IMR-90 (cell line): ENCODE results near the gene DPYSL5. TPM values are rescaled to one million over a fixed set of nuclear protein-coding genes. Genes with fewer than 3 reads are reported as not detected.
A peak's percentile ranks its signal among the peaks of the same experiment; 100 is the strongest.

Experiments
- ATAC-seq: fragments of 200-7000 bp; cut with Tn5 transposase; 2 replicates; pipeline ENCODE4 v1.9.1; 2020; ENCODE audit warnings: low read depth, mild to moderate bottlenecking, moderate library complexity
- BruUV-seq: library from RNA; stranded (reverse); fragments of 400-500 nt; replicated peaks from 2 replicates; lab custom pipeline; 2021; lab: Mats Ljungman, UMichigan
- CTCF ChIA-PET: fragments of 300-600 bp; formaldehyde crosslinking; extraction: SDS; loops from one replicate; lab custom pipeline; 2021; ENCODE audit warnings: antibody characterized with exemption; lab: Yijun Ruan, JAX
- POLR2A ChIA-PET: fragments of 300-600 bp; sonication (Branson Sonifier 250); formaldehyde crosslinking; loops from one replicate; lab custom pipeline; 2022; ENCODE audit warnings: antibody characterized with exemption; ENCODE audit not compliant: unreplicated experiment; lab: Charles Lee
- DNase-seq: peaks from one replicate; pipeline ENCODE4 v3.0.0; 2013
- H2AFZ ChIP-seq: replicated peaks from 2 replicates; pipeline ENCODE3; 2013; ENCODE audit warnings: low read length, mild to moderate bottlenecking; ENCODE audit not compliant: poor library complexity
- H2AK5ac ChIP-seq: 2 replicates; pipeline ENCODE4 v1.6.1; 2013; ENCODE audit warnings: low read depth, low read length, inconsistent platforms
- H2AK9ac ChIP-seq: replicated peaks from 2 replicates; pipeline ENCODE3; 2013; ENCODE audit warnings: mild to moderate bottlenecking, low read depth, low read length, moderate library complexity; ENCODE audit not compliant: poor library complexity
- H2BK120ac ChIP-seq: 2 replicates; pipeline ENCODE4 v1.6.1; 2013; ENCODE audit warnings: low read depth, low read length, inconsistent platforms
- H2BK15ac ChIP-seq: 3 replicates; pipeline ENCODE4 v1.6.1; 2013; ENCODE audit warnings: low read depth, low read length, inconsistent platforms
- H2BK20ac ChIP-seq: 2 replicates; pipeline ENCODE4 v1.6.1; 2013; ENCODE audit warnings: low read depth, mild to moderate bottlenecking, inconsistent platforms, low read length, moderate library complexity
- H2BK5ac ChIP-seq: 2 replicates; pipeline ENCODE4 v1.6.1; 2013; ENCODE audit warnings: mild to moderate bottlenecking, low read depth, low read length, inconsistent platforms; ENCODE audit not compliant: poor library complexity, severe bottlenecking
- H3K14ac ChIP-seq: replicated peaks from 2 replicates; pipeline ENCODE4 v1.6.1; 2013; ENCODE audit warnings: low read depth, low read length, inconsistent platforms
- H3K18ac ChIP-seq: 2 replicates; pipeline ENCODE4 v1.6.1; 2013; ENCODE audit warnings: low read depth, low read length, control low read depth
- H3K23ac ChIP-seq: 2 replicates; pipeline ENCODE4 v1.6.1; 2013; ENCODE audit warnings: low read depth, low read length, inconsistent platforms
- H3K27ac ChIP-seq: 2 replicates; pipeline ENCODE4 v1.5.1; 2013; ENCODE audit warnings: mild to moderate bottlenecking, control low read depth, low read length; ENCODE audit not compliant: insufficient read depth
- H3K27me3 ChIP-seq: 2 replicates; pipeline ENCODE4 v1.6.1; 2013; ENCODE audit warnings: low read length; ENCODE audit not compliant: control insufficient read depth, insufficient read depth
- H3K36me3 ChIP-seq: 2 replicates; pipeline ENCODE4 v1.6.1; 2013; ENCODE audit warnings: low read length, mixed read lengths; ENCODE audit not compliant: control insufficient read depth, insufficient read depth
- H3K4ac ChIP-seq: 2 replicates; pipeline ENCODE4 v1.6.1; 2013; ENCODE audit warnings: low read depth, low read length, inconsistent platforms
- H3K4me1 ChIP-seq: 2 replicates; pipeline ENCODE4 v1.6.1; 2013; ENCODE audit warnings: low read length, mixed read lengths; ENCODE audit not compliant: control insufficient read depth, insufficient read depth
- H3K4me2 ChIP-seq: 2 replicates; pipeline ENCODE4 v1.6.1; 2013; ENCODE audit warnings: low read depth, mild to moderate bottlenecking, control low read depth, low read length, moderate library complexity
- H3K4me3 ChIP-seq: 2 replicates; pipeline ENCODE4 v1.5.1; 2013; ENCODE audit warnings: low read depth, mild to moderate bottlenecking, control low read depth, low read length, moderate library complexity; ENCODE audit not compliant: insufficient read depth
- H3K56ac ChIP-seq: 2 replicates; pipeline ENCODE4 v1.6.1; 2013; ENCODE audit warnings: low read length, inconsistent platforms; ENCODE audit not compliant: insufficient read depth; ENCODE audit errors: extremely low read depth
- H3K79me1 ChIP-seq, 2 experiments: 2 replicates each; pipeline ENCODE4 v1.6.1; 2013; ENCODE audit warnings: low read length in 2 of 2, inconsistent platforms in 1 of 2, low read depth in 1 of 2
- H3K9ac ChIP-seq: 2 replicates; pipeline ENCODE4 v1.6.1; 2013; ENCODE audit warnings: low read depth, low read length, control low read depth
- H3K9me1 ChIP-seq: 2 replicates; pipeline ENCODE4 v1.6.1; 2013; ENCODE audit warnings: low read length, inconsistent platforms; ENCODE audit not compliant: insufficient read depth
- H3K9me3 ChIP-seq: 2 replicates; pipeline ENCODE4 v1.6.1; 2013; ENCODE audit warnings: low read length; ENCODE audit not compliant: control insufficient read depth, insufficient read depth
- H4K20me1 ChIP-seq: 2 replicates; pipeline ENCODE4 v1.6.1; 2013; ENCODE audit warnings: low read length, inconsistent platforms; ENCODE audit not compliant: insufficient read depth
- H4K5ac ChIP-seq: 2 replicates; pipeline ENCODE4 v1.6.1; 2013; ENCODE audit warnings: mild to moderate bottlenecking, low read depth, low read length, control low read depth
- H4K8ac ChIP-seq, 2 experiments: 2 replicates each; pipeline ENCODE4 v1.6.1; 2013; ENCODE audit warnings: low read depth in 2 of 2, low read length in 2 of 2, control low read depth in 1 of 2, inconsistent platforms in 1 of 2
- H4K91ac ChIP-seq: 2 replicates; pipeline ENCODE4 v1.6.1; 2013; ENCODE audit warnings: low read depth, low read length, inconsistent platforms; ENCODE audit not compliant: insufficient read depth
- BHLHE40 ChIP-seq: fragments of 150-350 bp; IDR thresholded peaks from 2 replicates; pipeline ENCODE4 v1.6.1; 2016; ENCODE audit warnings: mild to moderate bottlenecking, low read depth, low read length
- CEBPB ChIP-seq: IDR thresholded peaks from 2 replicates; pipeline ENCODE4 v1.6.1; 2012; ENCODE audit warnings: low read depth, low read length, improper control_type of control experiment
- FOS ChIP-seq: fragments of 150-350 bp; IDR thresholded peaks from 2 replicates; pipeline ENCODE4 v1.6.1; 2016; ENCODE audit warnings: low read depth, low read length
- MAFK ChIP-seq: IDR thresholded peaks from 2 replicates; pipeline ENCODE4 v1.6.1; 2012; ENCODE audit warnings: low read depth, low read length, improper control_type of control experiment
- MAZ ChIP-seq: IDR thresholded peaks from 2 replicates; pipeline ENCODE4 v1.6.1; 2012; ENCODE audit warnings: low read depth, mild to moderate bottlenecking, low read length, improper control_type of control experiment, moderate library complexity, borderline replicate concordance
- MXI1 ChIP-seq: IDR thresholded peaks from 2 replicates; pipeline ENCODE4 v1.6.1; 2012; ENCODE audit warnings: low read depth, mild to moderate bottlenecking, low read length, moderate library complexity, borderline replicate concordance
- POLR2A ChIP-seq: IDR thresholded peaks from 2 replicates; pipeline ENCODE4 v1.6.1; 2012; ENCODE audit warnings: mild to moderate bottlenecking, low read depth, low read length
- RFX5 ChIP-seq: IDR thresholded peaks from 2 replicates; pipeline ENCODE4 v1.8.0; 2012; ENCODE audit warnings: low read depth, mild to moderate bottlenecking, low read length, moderate library complexity
- SMC3 ChIP-seq: fragments of 150-350 bp; IDR thresholded peaks from 2 replicates; pipeline ENCODE4 v1.6.1; 2016; ENCODE audit warnings: low read depth, mild to moderate bottlenecking, antibody characterized with exemption, low read length, moderate library complexity
- WGBS, 2 experiments: methylation state at CpG; one replicate each; pipeline versions ENCODE4 v1.1.5 to v1.1.7; 2013; ENCODE audit warnings: missing lambda C conversion rate in 2 of 2; ENCODE audit not compliant: insufficient read length in 1 of 2; ENCODE audit errors: extremely low coverage in 2 of 2; 5-methylcytosine and 5-hydroxymethylcytosine counted together
- dilution Hi-C: fragments of 300-500 bp; cut with HindIII; formaldehyde crosslinking; loops from one replicate; pipeline ENCODE4 v1.14.3; 2018; ENCODE audit warnings: low sequenced_read_pairs; ENCODE audit not compliant: unreplicated experiment
- in situ Hi-C: fragments of 300-500 bp; cut with MboI; formaldehyde crosslinking; loops from 3 replicates; pipeline ENCODE4 v1.14.3; 2019; ENCODE audit warnings: low sequenced_read_pairs, inconsistent platforms, mixed read lengths
- intact Hi-C: fragments of 100-400 bp; cut with micrococcal nuclease; formaldehyde crosslinking; loops from 2 replicates; pipeline ENCODE4 v1.10.0; 2022
- polyA plus RNA-seq, 3 experiments: library from polyadenylated mRNA; depleted of rRNA; stranded (reverse); fragments of >200 nt; gene quantifications; 2 replicates each; pipeline ENCODE4 v1.2.3, GENCODE V29; 2012; ENCODE audit warnings: low replicate concordance in 1 of 3
- total RNA-seq: library from RNA; depleted of rRNA; stranded (reverse); fragments of >200 nt; gene quantifications from 2 replicates; pipeline ENCODE4 v1.2.3, GENCODE V29; 2012

DPYSL5 gene
- total and polyA plus RNA-seq, 2 of the 4 experiments (the other 2 are of a cell fraction), result not detected

DNA sequence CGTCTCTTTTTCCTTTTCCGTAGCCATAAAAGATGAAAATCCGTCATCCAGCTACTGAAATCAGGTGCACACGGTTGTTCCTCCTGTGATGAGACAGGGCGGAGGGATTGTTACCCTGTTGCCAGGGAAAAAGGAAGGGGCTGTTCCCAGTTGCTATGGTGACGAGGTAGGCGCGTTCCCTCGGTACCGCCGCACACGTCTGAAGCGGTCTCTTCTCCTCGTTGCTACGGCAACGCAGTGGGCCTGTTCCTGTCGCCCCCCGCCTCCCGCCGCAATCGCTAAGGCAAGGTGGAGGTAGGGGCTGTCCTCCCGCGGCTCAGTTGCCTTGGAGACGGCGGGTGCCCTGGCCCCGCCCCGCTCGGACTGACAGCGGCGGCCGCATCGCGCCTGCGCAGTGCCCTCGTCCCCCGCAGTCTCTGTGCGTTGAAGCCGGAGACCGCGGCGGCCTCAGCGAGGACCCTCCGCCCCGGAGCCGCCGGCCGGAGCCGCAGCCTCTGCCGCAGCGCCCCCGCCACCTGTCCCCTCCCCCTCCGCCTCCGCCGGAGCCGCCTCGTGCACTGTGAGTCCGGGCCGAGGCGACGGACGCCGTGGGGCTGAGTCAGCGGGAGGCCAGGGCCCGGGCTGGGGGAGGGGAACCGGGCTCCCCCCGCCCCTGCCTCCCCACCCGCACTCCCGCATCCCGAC, 122.5 kb downstream of the DPYSL5 start, which contains the start of gene MAPRE3:
Gene MAPRE3, plus strand, starts transcription at position 394 of the 684 bp plus-strand sequence. CDS start 51,582 bp downstream, outside the sequence.
- peaks cover 0 to 11% of the 10 kb centered on the region in 2 experiments; a peak in 1 of 4 replicates for H3K79me1 ChIP-seq
- no peaks in the 10 kb centered on the region; the same call in 1 of the 2 replicates for H4K20me1 ChIP-seq
- peak within 1 kb of the TSS; percentile 30 for H2AK9ac ChIP-seq
- H3K56ac ChIP-seq, result no peak within 1 kb of the TSS
- H3K4me2 ChIP-seq, result peak within 1 kb of the TSS; percentile 96
- H3K18ac ChIP-seq, result no peak within 1 kb of the TSS
- no TSS peak for BruUV-seq
- no peak within 1 kb of the TSS for H4K91ac ChIP-seq
- H2BK20ac ChIP-seq, result no peak within 1 kb of the TSS
- H2BK120ac ChIP-seq, result no peak within 1 kb of the TSS
- no peak within 1 kb of the TSS; the same call in 1 of the 2 replicates for H2AK5ac ChIP-seq
- H3K4me1 ChIP-seq, result 0 out of 2 replicates have a peak, but pooled peaks cover 3% of the 10 kb centered on the region
- dilution Hi-C loops, result no loop called here
- H3K36me3 ChIP-seq, result no peaks in the 10 kb centered on the region
- no peak within 1 kb of the TSS; the same call in 1 of the 2 replicates for H3K27ac ChIP-seq
- no peak within 1 kb of the TSS for H2BK15ac ChIP-seq
- ChIA-PET POLR2A (no interaction called here), CTCF (interaction anchor here (1.0 kb wide), 1 partner anchor 46 kb away, joined by 3 read pairs; no protein-coding TSS in a partner anchor)
- ATAC-seq (peak; percentile 95), DNase-seq (peak; percentile 57)
- WGBS, 2 experiments, result 0% methylated on average over 19 of the region's 69 CpGs; no CpG with 5 or more reads in 1 of the 2 experiments
- peak within 1 kb of the TSS; percentile 71 for H3K9ac ChIP-seq
- peak within 1 kb of the TSS; percentile 33; the same call in 1 of the 2 replicates for H3K4ac ChIP-seq
- peak within 1 kb of the TSS; percentile 97 for H2AFZ ChIP-seq
- in situ Hi-C loops, result no loop called here
- H3K9me1 ChIP-seq, result peaks cover 4% of the 10 kb centered on the region; the same call in 1 of the 2 replicates
- H4K8ac ChIP-seq, result peak within 1 kb of the TSS in 1 of 2 experiments; percentile 45; a peak in 1 of 4 replicates
- TF ChIP-seq FOS (no peak), MXI1 (0 out of 2 replicates have a peak, but pooled peaks have one; percentile 49), RFX5 (peak; percentile 58; the same call in 1 of the 2 replicates), SMC3 (no peak), MAZ (peak; percentile 68), CEBPB (no peak), POLR2A (peak; percentile 55), BHLHE40 (no peak), MAFK (0 out of 2 replicates have a peak, but pooled peaks have one; percentile 5)
- H3K27me3 ChIP-seq, result no peaks in the 10 kb centered on the region
- peak within 1 kb of the TSS; percentile 31; the same call in 1 of the 2 replicates for H3K23ac ChIP-seq
- H4K5ac ChIP-seq, result no peak within 1 kb of the TSS
- H3K9me3 ChIP-seq, result no peaks in the 10 kb centered on the region
- peak within 1 kb of the TSS; percentile 3 for H2BK5ac ChIP-seq
- H3K14ac ChIP-seq, result no peak within 1 kb of the TSS
- peak within 1 kb of the TSS; percentile 92 for H3K4me3 ChIP-seq
- intact Hi-C loops, result no loop called here
